Bladder microvascular endothelial cell (primary cell): Measurements from ENCODE around the gene TMEM119. TPM values are rescaled to one million over a fixed set of nuclear protein-coding genes. Genes with fewer than 3 reads are reported as not detected.

Experiments used
- total RNA-seq: library from RNA; depleted of rRNA; stranded (reverse); fragments of >200 nt; gene quantifications from 2 replicates; pipeline ENCODE4 v1.2.3, GENCODE V29; 2014

The TMEM119 gene, protein sequence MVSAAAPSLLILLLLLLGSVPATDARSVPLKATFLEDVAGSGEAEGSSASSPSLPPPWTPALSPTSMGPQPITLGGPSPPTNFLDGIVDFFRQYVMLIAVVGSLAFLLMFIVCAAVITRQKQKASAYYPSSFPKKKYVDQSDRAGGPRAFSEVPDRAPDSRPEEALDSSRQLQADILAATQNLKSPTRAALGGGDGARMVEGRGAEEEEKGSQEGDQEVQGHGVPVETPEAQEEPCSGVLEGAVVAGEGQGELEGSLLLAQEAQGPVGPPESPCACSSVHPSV
- total RNA-seq: under 0.01 TPM in 1 of 2 replicates, not detected in the other

DNA sequence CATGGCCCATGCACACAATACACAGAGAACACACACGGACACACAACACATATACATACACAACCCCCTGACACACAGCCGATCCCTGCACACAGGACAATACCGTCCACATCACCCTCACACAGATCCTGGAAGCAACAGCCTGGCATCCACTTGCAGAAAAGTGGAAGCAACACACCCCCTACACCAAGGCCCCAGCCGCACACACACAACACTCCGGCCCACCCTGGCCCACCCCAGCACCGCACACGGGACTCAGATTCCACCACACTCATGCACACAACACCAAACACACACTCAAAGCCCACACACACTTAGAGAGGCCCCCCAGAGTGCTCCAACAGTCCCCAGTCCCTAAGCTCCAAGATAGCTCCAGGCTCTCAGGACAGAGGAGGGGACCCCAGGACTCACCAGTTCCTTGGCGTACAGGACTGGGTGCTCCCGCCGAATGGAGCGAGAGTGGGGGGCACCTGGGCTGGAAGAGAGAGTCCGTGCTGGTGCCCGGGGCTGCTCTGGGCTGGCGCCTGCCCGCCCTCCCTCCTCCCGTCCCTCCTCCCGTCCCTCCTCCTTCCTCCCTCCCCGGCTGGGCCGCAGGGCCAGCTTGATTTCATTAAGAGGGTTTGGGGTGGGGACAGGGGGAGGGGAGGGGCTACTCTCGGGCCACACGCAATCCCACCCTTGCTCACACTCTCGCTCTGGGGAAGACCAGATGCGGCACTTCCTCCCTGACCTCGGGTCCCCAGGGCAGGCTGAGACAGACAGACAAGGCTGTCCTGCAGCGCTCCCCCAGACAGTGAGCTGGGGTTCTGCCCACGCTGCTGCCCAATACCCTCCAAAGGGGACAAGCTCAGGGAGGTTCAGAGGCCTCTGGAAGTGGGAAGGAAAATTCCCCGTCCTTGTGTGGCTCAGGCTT, at the start of gene TMEM119:
TMEM119 (minus strand) TSS at position 526 of the 913 bp plus-strand sequence. CDS start 5,701 bp downstream, outside the sequence.

DNA sequence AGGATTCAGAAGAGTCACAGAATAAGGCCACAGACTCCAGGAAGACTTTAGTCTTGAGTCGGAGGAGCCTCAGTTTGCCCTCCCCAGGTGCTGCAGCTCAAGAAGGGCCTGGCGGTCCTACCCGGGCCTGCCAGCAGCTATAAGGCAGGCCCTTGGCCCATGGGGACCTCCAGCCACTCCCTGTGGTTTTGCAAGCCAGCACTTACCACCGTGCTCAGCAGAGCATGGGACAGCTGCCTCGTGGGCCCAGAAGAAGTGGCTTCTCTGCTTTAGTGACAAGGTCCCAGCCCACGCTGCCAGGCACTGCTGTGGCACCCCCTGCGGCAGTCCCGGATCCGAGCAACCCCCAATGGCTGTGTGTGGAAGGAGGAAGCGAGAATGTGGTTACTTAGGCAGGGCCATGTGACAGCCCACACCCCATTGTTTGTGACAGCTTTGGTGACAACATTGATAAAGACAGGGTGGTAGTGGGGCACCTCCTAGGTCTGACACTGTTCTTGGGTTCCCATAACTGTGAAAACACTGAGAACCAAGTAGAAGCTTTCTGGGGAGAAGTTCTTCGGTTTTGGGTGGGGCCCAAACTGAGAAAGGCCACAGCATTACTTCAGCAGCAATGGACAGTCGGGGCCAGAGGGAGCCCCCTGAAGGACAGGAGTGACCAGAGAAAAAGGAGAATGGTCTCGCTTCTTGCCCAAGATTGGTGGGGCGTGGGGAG, 35.8 kb upstream of the TMEM119 start, which contains the start of gene SELPLG:
SELPLG (minus strand) TSS at position 361 of the 715 bp plus-strand sequence. CDS start 9,587 bp downstream, outside the sequence.

DNA sequence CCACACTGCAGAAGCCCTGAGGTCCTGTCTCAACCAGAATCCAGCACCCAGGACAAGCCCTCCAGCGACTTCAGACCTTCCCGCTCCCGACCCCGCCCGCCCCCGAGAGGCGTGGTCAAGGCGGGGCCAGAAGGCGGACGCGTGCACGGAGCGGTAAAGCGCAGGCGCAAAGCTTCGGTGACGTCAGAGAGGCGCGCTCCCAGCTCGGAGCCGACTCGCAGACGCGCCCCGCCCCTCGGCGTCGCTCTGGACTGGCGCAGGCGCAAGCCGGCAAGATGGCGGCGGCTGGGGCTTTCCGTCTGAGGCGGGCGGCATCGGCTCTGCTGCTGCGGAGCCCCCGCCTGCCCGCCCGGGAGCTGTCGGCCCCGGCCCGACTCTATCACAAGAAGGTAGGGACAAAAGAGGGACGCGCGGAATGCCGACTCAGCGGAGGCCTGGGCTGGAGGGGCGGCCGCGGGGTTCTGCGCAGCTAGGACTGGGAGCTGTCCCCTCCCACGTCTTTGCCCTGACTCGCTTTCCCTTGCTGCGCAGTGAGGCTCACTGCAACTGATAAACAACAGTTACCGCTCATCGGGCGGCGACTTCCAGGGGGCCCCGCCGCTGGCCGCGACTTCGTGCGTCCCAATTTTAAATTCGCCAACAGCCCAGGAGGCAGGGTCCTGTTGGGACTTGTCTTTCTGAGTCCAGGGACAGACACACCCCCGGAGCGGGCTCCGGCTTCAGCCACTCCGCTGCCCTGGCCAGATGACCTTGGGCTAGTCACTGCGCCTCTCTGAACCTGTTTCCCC, 35.3 kb downstream of the TMEM119 start, which contains the start of gene ISCU:
ISCU (plus strand) TSS at position 249 of the 788 bp plus-strand sequence; CDS start at position 276, 27 bp downstream.

DNA sequence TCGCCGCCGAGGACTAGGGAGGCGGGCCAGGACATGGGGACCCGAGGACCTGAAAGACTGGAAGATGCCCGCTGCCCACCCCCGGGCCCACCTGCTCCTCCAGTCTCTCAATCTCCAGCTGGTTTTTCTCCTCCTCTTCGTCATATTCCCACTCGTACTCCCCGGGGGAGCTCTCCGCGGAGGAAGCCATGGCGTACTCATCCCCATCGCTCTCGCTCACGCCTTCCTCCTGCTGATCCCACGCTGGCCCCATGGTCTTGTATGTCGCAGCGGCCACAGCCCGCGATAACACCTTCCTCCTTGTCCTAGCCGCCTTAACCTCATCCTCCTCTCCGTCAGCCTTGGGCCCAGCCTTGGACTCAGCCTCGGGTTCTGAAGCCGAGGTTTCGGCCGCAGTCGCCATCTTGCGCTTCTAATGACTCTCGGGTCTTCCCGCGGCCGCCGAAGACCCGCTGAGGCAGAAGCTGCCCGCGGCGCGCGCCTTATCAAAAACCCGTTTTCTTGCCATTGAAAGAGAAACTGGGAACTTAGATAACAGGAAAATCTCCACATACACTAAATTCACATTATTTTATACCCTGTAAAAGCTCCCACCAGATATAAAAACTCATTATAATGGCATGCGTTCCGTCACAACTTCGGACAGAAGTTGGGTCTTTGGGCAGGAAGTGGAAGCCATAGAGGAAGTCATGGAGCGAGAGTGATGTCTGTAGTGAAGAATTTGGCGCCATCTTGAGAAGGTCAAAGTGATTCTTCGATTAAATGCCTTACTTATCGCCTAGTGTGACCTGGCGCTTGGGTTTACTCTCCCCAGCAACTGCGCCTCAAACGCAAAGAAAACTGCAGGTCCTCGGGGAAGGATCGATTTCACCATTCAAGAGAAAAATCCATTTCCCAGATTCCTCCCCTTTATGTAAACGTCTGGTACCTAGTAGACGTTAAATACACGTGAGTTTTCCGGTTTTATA, 36.8 kb downstream of the TMEM119 start, which contains the start of gene SART3:
SART3 (minus strand) TSS at position 422 of the 968 bp plus-strand sequence; CDS start at position 403, 19 bp downstream.

Other genes with a start within 250 kb of the TMEM119 start
- gene FICD, start 82.8 kb downstream of the TMEM119 start, total RNA-seq: 5.0 and 8.2 TPM in 2 replicates
- 52.6 and 159 TPM in 2 replicates for gene SART3, start 36.9 kb downstream of the TMEM119 start, total RNA-seq
- 82.6 and 115 TPM in 2 replicates for gene ISCU, start 35.5 kb downstream of the TMEM119 start, total RNA-seq
- 0.16 and 0.25 TPM in 2 replicates for gene SELPLG, start 35.8 kb upstream of the TMEM119 start, total RNA-seq
- 155 and 247 TPM in 2 replicates for gene CORO1C, start 133.4 kb upstream of the TMEM119 start, total RNA-seq